Right atrium auricular region (tissue), 2 donors: ENCODE results near the gene MBD5. TPM values are rescaled to one million over a fixed set of nuclear protein-coding genes. Genes with fewer than 3 reads are reported as not detected.

Experiments used
- DNase-seq: peaks from one replicate; pipeline ENCODE4 v3.0.0-alpha.2; 2019; ENCODE audit warnings: low spot score
- H3K27ac ChIP-seq, 2 donors: fragments of 200-600 bp; sonication (generic); 1 replicate in 1 of 2; 2 replicates in 1 of 2; pipeline ENCODE4 v1.5.1; 2016 to 2019
- H3K27me3 ChIP-seq, 2 donors: fragments of 200-600 bp; sonication (generic); one replicate each; pipeline versions ENCODE4 v1.5.1 to v1.6.0; 2017 to 2019
- H3K36me3 ChIP-seq: fragments of 200-600 bp; sonication (generic); one replicate; pipeline ENCODE4 v1.5.1; 2016
- H3K4me1 ChIP-seq, 2 donors: fragments of 200-600 bp; sonication (generic); one replicate each; pipeline versions ENCODE4 v1.5.1 to v1.6.0; 2017 to 2019
- H3K4me3 ChIP-seq, 2 donors: fragments of 200-600 bp; sonication (generic); 1 replicate in 1 of 2; 2 replicates in 1 of 2; pipeline ENCODE4 v1.5.1; 2017 to 2019; ENCODE audit warnings: mild to moderate bottlenecking in 1 of 2, moderate library complexity in 1 of 2
- H3K9me3 ChIP-seq, 2 donors: fragments of 200-600 bp; sonication (generic); one replicate each; pipeline ENCODE4 v1.5.1; 2019
- CTCF ChIP-seq, 2 donors: fragments of 200-600 bp; sonication (generic); IDR thresholded peaks; one replicate each; pipeline ENCODE4 v1.5.1; 2019; ENCODE audit warnings: antibody characterized with exemption in 2 of 2
- total RNA-seq, 2 donors: library from RNA; depleted of rRNA; stranded (reverse); fragments of >200 nt; gene quantifications; one replicate each; pipeline ENCODE4 v1.1.0, GENCODE V29; 2016

The MBD5 gene
- total RNA-seq, 2 donors from 2014 or later, result 14.5 to 22.8 TPM

GRCh38 chr2:148177559-148177958 lies 156.7 kb downstream of the MBD5 start:
- Histone ChIP-seq H3K9me3 (no peaks in the 10 kb centered on the region), H3K4me3 (no peak overlapping the region), H3K4me1 (no peaks in the 10 kb centered on the region), H3K27me3 (no peaks in the 10 kb centered on the region), H3K36me3 (peaks cover 12% of the 10 kb centered on the region), H3K27ac (no peak overlapping the region)
- no peak for TF ChIP-seq CTCF (IDR thresholded peaks at IDR 0.05)
- DNase-seq, result no peak

GRCh38 chr2:148179724-148180123 lies 158.8 kb downstream of the MBD5 start:
- Histone ChIP-seq H3K36me3 (peaks cover 12% of the 10 kb centered on the region), H3K4me3 (no peak overlapping the region), H3K4me1 (no peaks in the 10 kb centered on the region), H3K27me3 (no peaks in the 10 kb centered on the region), H3K27ac (no peak overlapping the region), H3K9me3 (no peaks in the 10 kb centered on the region)
- no peak for DNase-seq
- TF ChIP-seq CTCF (IDR thresholded peaks at IDR 0.05), result no peak

GRCh38 chr2:148184976-148185375 lies 164.1 kb downstream of the MBD5 start:
- no peak overlapping the region for H3K4me3 ChIP-seq
- H3K27me3 ChIP-seq, result no peaks in the 10 kb centered on the region
- no peaks in the 10 kb centered on the region for H3K4me1 ChIP-seq
- no peak for TF ChIP-seq CTCF (IDR thresholded peaks at IDR 0.05)
- H3K36me3 ChIP-seq, result no peaks in the 10 kb centered on the region
- no peak for DNase-seq
- no peak overlapping the region for H3K27ac ChIP-seq
- no peaks in the 10 kb centered on the region for H3K9me3 ChIP-seq

DNA sequence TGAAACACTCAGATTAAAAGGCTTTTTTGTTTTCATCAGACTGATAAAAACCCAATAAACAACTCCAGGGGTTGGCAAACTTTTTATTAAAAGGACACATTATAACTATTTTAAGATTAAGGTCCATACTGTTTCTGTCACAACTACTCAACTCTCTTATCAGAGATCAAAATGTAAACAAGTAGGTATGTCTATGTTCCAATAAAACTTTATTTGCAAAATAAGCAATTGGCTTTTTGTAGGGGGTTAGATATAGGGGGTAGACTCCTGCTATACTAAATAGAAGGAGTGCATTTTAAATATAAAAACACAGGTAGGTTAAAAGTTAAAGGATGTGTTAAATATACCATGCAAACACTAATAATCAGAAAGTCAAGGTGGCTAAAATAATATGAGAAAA lies 174.0 kb downstream of the MBD5 start:
- H3K36me3 ChIP-seq, result no peaks in the 10 kb centered on the region
- TF ChIP-seq CTCF (IDR thresholded peaks at IDR 0.05), result no peak
- no peaks in the 10 kb centered on the region for H3K27me3 ChIP-seq
- no peak overlapping the region for H3K27ac ChIP-seq
- H3K9me3 ChIP-seq, result no peaks in the 10 kb centered on the region
- H3K4me1 ChIP-seq, result no peaks in the 10 kb centered on the region
- H3K4me3 ChIP-seq, result no peak overlapping the region
- DNase-seq, result no peak

DNA sequence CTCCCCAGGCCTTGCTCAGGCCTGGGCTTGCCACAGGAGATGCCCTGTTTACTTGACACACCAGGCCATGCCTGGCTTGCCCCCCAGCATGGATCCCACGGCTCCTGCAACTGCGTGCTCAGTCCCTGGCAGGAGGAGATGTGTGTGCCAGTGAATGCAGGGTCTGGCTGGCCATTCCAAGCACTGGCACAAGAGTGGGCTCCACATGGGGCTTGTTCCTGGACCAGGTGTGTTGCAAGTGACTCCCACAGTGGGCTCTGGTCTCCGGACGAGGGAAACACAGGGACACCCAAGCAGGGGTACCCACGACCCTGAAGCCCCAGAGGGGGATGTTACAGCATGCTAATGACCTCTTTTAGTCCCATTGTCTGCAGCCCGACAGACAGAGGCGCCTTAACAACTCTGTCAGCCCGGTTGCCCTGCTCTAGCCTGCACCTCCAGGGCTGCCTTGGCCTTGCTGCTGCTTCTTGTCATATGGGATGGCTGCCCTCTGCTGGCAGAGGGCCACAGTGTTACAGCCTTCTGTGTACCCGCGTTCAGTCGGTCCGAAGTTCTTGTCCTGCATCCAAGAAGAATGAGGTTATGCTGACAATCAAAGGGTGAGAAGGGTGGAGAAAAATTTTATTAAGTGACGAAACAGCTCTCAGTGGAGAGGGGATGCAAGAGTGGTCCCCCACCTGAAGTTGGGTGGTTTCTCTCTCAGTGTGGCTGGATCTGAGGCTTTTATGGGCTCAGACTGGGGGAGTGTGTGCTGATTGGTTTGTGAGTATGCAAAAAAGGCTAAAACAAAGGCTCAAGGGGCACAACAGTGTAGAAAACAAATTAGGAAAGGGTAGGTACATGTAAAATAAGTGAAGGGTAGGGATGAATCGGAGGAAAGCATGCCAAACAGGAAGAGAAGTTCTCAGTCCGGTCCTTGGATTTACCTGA lies 180.4 kb downstream of the MBD5 start:
- no peak for TF ChIP-seq CTCF (IDR thresholded peaks at IDR 0.05)

More for the DNA sequence above, 180.4 kb downstream of the MBD5 start:
- Histone ChIP-seq H3K4me3 (no peak overlapping the region), H3K27ac (no peak overlapping the region), H3K4me1 (no peaks in the 10 kb centered on the region), H3K36me3 (no peaks in the 10 kb centered on the region), H3K9me3 (no peaks in the 10 kb centered on the region), H3K27me3 (no peaks in the 10 kb centered on the region)
- no peak for DNase-seq
